HL-60 (cell line): ENCODE data around the gene KIAA0232.

Experiments
- CTCF ChIP-seq: IDR thresholded peaks from one replicate; pipeline ENCODE4 v1.5.1; 2011; ENCODE audit warnings: low read length, control low read depth, inconsistent platforms; ENCODE audit not compliant: insufficient read depth
- POLR2AphosphoS5 ChIP-seq: IDR thresholded peaks from 2 replicates; pipeline ENCODE4 v1.6.1; 2012; ENCODE audit warnings: low read depth
- TF ChIP-seq, protein P1 (sequence below): IDR thresholded peaks from 2 replicates; pipeline ENCODE4 v1.6.1; 2012; ENCODE audit warnings: low read depth; ENCODE audit not compliant: insufficient replicate concordance

DNA sequence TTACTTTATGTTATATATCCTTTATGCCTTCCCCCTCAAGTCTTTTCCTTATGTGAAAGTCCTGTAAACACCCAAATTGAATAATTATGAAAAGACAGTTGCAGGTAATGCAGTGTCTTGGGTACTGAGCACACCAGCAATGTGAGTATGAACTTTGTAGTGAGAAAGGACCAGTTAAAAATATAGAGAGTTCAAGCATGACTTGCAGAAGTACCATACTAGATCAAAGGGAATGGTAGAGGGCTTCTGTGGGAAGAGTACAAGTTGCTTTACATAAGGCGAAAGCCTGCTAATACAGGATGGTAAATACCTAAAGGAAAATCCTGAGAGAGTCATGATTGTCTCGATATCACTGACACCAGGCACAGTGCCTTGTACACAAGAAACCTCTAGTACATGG, 25.7 kb downstream of the KIAA0232 start:
- TF ChIP-seq CTCF (no peak), POLR2AphosphoS5 (no peak)
- TF ChIP-seq, protein P1, sequence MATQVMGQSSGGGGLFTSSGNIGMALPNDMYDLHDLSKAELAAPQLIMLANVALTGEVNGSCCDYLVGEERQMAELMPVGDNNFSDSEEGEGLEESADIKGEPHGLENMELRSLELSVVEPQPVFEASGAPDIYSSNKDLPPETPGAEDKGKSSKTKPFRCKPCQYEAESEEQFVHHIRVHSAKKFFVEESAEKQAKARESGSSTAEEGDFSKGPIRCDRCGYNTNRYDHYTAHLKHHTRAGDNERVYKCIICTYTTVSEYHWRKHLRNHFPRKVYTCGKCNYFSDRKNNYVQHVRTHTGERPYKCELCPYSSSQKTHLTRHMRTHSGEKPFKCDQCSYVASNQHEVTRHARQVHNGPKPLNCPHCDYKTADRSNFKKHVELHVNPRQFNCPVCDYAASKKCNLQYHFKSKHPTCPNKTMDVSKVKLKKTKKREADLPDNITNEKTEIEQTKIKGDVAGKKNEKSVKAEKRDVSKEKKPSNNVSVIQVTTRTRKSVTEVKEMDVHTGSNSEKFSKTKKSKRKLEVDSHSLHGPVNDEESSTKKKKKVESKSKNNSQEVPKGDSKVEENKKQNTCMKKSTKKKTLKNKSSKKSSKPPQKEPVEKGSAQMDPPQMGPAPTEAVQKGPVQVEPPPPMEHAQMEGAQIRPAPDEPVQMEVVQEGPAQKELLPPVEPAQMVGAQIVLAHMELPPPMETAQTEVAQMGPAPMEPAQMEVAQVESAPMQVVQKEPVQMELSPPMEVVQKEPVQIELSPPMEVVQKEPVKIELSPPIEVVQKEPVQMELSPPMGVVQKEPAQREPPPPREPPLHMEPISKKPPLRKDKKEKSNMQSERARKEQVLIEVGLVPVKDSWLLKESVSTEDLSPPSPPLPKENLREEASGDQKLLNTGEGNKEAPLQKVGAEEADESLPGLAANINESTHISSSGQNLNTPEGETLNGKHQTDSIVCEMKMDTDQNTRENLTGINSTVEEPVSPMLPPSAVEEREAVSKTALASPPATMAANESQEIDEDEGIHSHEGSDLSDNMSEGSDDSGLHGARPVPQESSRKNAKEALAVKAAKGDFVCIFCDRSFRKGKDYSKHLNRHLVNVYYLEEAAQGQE: no peak
